Vagina (tissue), 2 donors: ENCODE results near the gene H2AZ2. TPM values are rescaled to one million over a fixed set of nuclear protein-coding genes. Genes with fewer than 3 reads are reported as not detected.
A peak's percentile ranks its signal among the peaks of the same experiment; 100 is the strongest.

Source experiments
- DNase-seq, 2 donors: peaks; one replicate each; pipeline ENCODE4 v3.0.0-alpha.2; 2017; ENCODE audit errors: extremely low spot score in 2 of 2
- H3K27ac ChIP-seq: fragments of 200-600 bp; sonication (generic); one replicate; pipeline ENCODE4 v1.5.1; 2019
- H3K27me3 ChIP-seq: fragments of 200-600 bp; sonication (generic); one replicate; pipeline ENCODE4 v1.5.1; 2019
- H3K36me3 ChIP-seq, 2 donors: fragments of 200-600 bp; sonication (generic); one replicate each; pipeline ENCODE4 v1.5.1; 2017 to 2019
- H3K4me1 ChIP-seq: fragments of 200-600 bp; sonication (generic); one replicate; pipeline ENCODE4 v1.5.1; 2019
- H3K4me3 ChIP-seq, 2 donors: fragments of 200-600 bp; sonication (generic); 1 replicate in 1 of 2; 2 replicates in 1 of 2; pipeline ENCODE4 v1.5.1; 2016 to 2019
- H3K9me3 ChIP-seq: fragments of 200-600 bp; sonication (generic); one replicate; pipeline ENCODE4 v1.5.1; 2019
- CTCF ChIP-seq, 3 experiments: fragments of 450-650 bp in 2 of 3; fragments of 200-600 bp in 1 of 3; sonication (generic) in 1 of 3; IDR thresholded peaks; one replicate each; pipeline ENCODE4 v1.5.1; 2017 to 2019; ENCODE audit warnings: antibody characterized with exemption in 3 of 3, mild to moderate bottlenecking in 2 of 3, moderate library complexity in 2 of 3
- POLR2A ChIP-seq, 2 donors: fragments of 450-650 bp; IDR thresholded peaks; one replicate each; pipeline ENCODE4 v1.6.1; 2017; ENCODE audit warnings: antibody characterized with exemption in 2 of 2, mild to moderate bottlenecking in 2 of 2, moderate library complexity in 2 of 2
- POLR2AphosphoS5 ChIP-seq, 2 donors: sonication (generic); formaldehyde crosslinking; IDR thresholded peaks; one replicate each; pipeline ENCODE4 v1.9.0; 2017; ENCODE audit warnings: antibody characterized with exemption in 2 of 2, mild to moderate bottlenecking in 2 of 2, low read depth in 1 of 2; ENCODE audit not compliant: insufficient read depth in 1 of 2
- intact Hi-C: fragments of 100-400 bp; cut with DNase I; formaldehyde crosslinking; loops from one replicate; pipeline ENCODE4 v1.15.1; 2023
- total RNA-seq: library from RNA; depleted of rRNA; stranded (reverse); fragments of >200 nt; gene quantifications from one replicate; pipeline ENCODE4 v1.2.3, GENCODE V29; 2016

H2AZ2 gene
- total RNA-seq, 1 donor from 2014 or later = 97.5 TPM

GRCh38 chr7:44883961-44884620 lies 36.2 kb upstream of the H2AZ2 start:
- Histone ChIP-seq H3K9me3 (no peaks in the 10 kb centered on the region), H3K4me3 (peak overlapping the region; percentile 80 to 96), H3K27me3 (no peaks in the 10 kb centered on the region), H3K36me3 (peaks cover 0 to 10% of the 10 kb centered on the region in 2 donors), H3K27ac (peak overlapping the region; percentile 95), H3K4me1 (peaks cover 65% of the 10 kb centered on the region)
- intact Hi-C loops = loop anchor here (10.0 kb wide), 1 partner anchor 101 kb away; no protein-coding TSS in a partner anchor
- DNase-seq = no peak
- TF ChIP-seq CTCF (IDR thresholded peaks at IDR 0.05) (no peak), POLR2A (IDR thresholded peaks at IDR 0.05) (no peak), POLR2AphosphoS5 (IDR thresholded peaks at IDR 0.05; ENCODE audit: insufficient read depth in 1 of 2, low read depth in 1 of 2) (no peak)

- Histone ChIP-seq H3K27ac (no peak overlapping the region), H3K4me3 (no peak overlapping the region), H3K27me3 (no peaks in the 10 kb centered on the region), H3K4me1 (peaks cover 76% of the 10 kb centered on the region), H3K36me3 (peaks cover 0 to 10% of the 10 kb centered on the region in 2 donors), H3K9me3 (no peaks in the 10 kb centered on the region)
- no peak for TF ChIP-seq CTCF (IDR thresholded peaks at IDR 0.05)
- DNase-seq = no peak
- intact Hi-C loops = loop anchor here (10.0 kb wide), 1 partner anchor 102 kb away; no protein-coding TSS in a partner anchor
Observed at GRCh38 chr7:44882899-44883298, 35.0 kb upstream of the H2AZ2 start.

GRCh38 chr7:44881610-44882009 lies 33.7 kb upstream of the H2AZ2 start:
- H3K27me3 ChIP-seq = no peaks in the 10 kb centered on the region
- H3K4me1 ChIP-seq = peaks cover 75% of the 10 kb centered on the region
- TF ChIP-seq CTCF (IDR thresholded peaks at IDR 0.05) (no peak), POLR2A (IDR thresholded peaks at IDR 0.05) (no peak), POLR2AphosphoS5 (IDR thresholded peaks at IDR 0.05; ENCODE audit: insufficient read depth in 1 of 2, low read depth in 1 of 2) (no peak)
- H3K27ac ChIP-seq = no peak overlapping the region
- no peak for DNase-seq
- H3K4me3 ChIP-seq = peak overlapping the region in 1 of 2 donors; percentile 5
- intact Hi-C loops = loop anchor here (10.0 kb wide), 1 partner anchor 103 kb away; no protein-coding TSS in a partner anchor
- peaks cover 0 to 10% of the 10 kb centered on the region in 2 donors for H3K36me3 ChIP-seq
- H3K9me3 ChIP-seq = no peaks in the 10 kb centered on the region

GRCh38 chr7:44881066-44881600 lies 33.2 kb upstream of the H2AZ2 start:
- peaks cover 70% of the 10 kb centered on the region for H3K4me1 ChIP-seq
- no peak for DNase-seq
- H3K27ac ChIP-seq = no peak overlapping the region
- peak overlapping the region in 1 of 2 donors; percentile 5 for H3K4me3 ChIP-seq
- intact Hi-C loops = loop anchor here (10.0 kb wide), 1 partner anchor 104 kb away; no protein-coding TSS in a partner anchor
- H3K36me3 ChIP-seq = peaks cover 0 to 10% of the 10 kb centered on the region in 2 donors
- no peaks in the 10 kb centered on the region for H3K27me3 ChIP-seq
- TF ChIP-seq POLR2A (IDR thresholded peaks at IDR 0.05) = no peak
- H3K9me3 ChIP-seq = no peaks in the 10 kb centered on the region

- no peak for DNase-seq
- Histone ChIP-seq H3K27me3 (no peaks in the 10 kb centered on the region), H3K9me3 (no peaks in the 10 kb centered on the region), H3K4me1 (peaks cover 66% of the 10 kb centered on the region), H3K4me3 (peak overlapping the region; percentile 5 to 23), H3K36me3 (peaks cover 0 to 10% of the 10 kb centered on the region in 2 donors), H3K27ac (no peak overlapping the region)
- no peak for TF ChIP-seq CTCF (IDR thresholded peaks at IDR 0.05)
- no peak for TF ChIP-seq POLR2A (IDR thresholded peaks at IDR 0.05)
- no peak for TF ChIP-seq POLR2AphosphoS5 (IDR thresholded peaks at IDR 0.05; ENCODE audit: insufficient read depth in 1 of 2, low read depth in 1 of 2)
- intact Hi-C loops = loop anchor here (10.0 kb wide), 1 partner anchor 104 kb away; no protein-coding TSS in a partner anchor
Observed at GRCh38 chr7:44880317-44881018, 32.6 kb upstream of the H2AZ2 start.
